ENCODE results near the gene OR51M1.
"Not testable (repeated sequence)": the region's sequence is repeated elsewhere in the genome, so short reads cannot be mapped to it uniquely, and the experiment has no call there.

OR51M1 gene

GRCh38 chr11:5383576-5383975, at the start of gene OR51M1:
Gene OR51M1 (plus strand): TSS chr11:5383812. CDS start chr11:5389399, 5,587 bp downstream.
- in situ Hi-C loops (cut with MboI; ENCODE audit: low sequenced_read_pairs) = no loop called here

GRCh38 chr11:5335170-5335569, 48.4 kb upstream of the OR51M1 start:
- in situ Hi-C loops (cut with MboI; ENCODE audit: low sequenced_read_pairs) = no loop called here

GRCh38 chr11:5336331-5336730, 47.3 kb upstream of the OR51M1 start:
- in situ Hi-C loops (cut with MboI; ENCODE audit: low sequenced_read_pairs) = no loop called here

GRCh38 chr11:5337253-5337652, 46.4 kb upstream of the OR51M1 start:
- in situ Hi-C loops (cut with MboI; ENCODE audit: low sequenced_read_pairs) = not testable (repeated sequence)

- in situ Hi-C loops (cut with MboI; ENCODE audit: low sequenced_read_pairs) = no loop called here
These were observed 43.8 kb upstream of the OR51M1 start for GRCh38 chr11:5339771-5340322.

- in situ Hi-C loops (cut with MboI; ENCODE audit: low sequenced_read_pairs) = no loop called here
These were observed 39.9 kb upstream of the OR51M1 start, which contains the start of gene OR51B5 for GRCh38 chr11:5343474-5344335. Gene OR51B5 (minus strand): TSS chr11:5343524. CDS start chr11:5343524, 0 bp downstream.

- in situ Hi-C loops (cut with MboI; ENCODE audit: low sequenced_read_pairs) = no loop called here
These were observed 37.8 kb upstream of the OR51M1 start for GRCh38 chr11:5345831-5346230.

- in situ Hi-C loops (cut with MboI; ENCODE audit: low sequenced_read_pairs) = no loop called here
These were observed 34.9 kb upstream of the OR51M1 start for GRCh38 chr11:5348551-5349194.

GRCh38 chr11:5349550-5349949, 34.1 kb upstream of the OR51M1 start:
- in situ Hi-C loops (cut with MboI; ENCODE audit: low sequenced_read_pairs) = no loop called here

- in situ Hi-C loops (cut with MboI; ENCODE audit: low sequenced_read_pairs) = no loop called here
These were observed 32.4 kb upstream of the OR51M1 start, which contains the start of gene OR51B6 for GRCh38 chr11:5351208-5351607. Gene OR51B6 (plus strand): TSS chr11:5351508. CDS start chr11:5351508, 0 bp downstream.

- in situ Hi-C loops (cut with MboI; ENCODE audit: low sequenced_read_pairs) = not testable (repeated sequence)
These were observed 27.6 kb upstream of the OR51M1 start for GRCh38 chr11:5356031-5356430.

GRCh38 chr11:5362017-5362625, 21.5 kb upstream of the OR51M1 start:
- in situ Hi-C loops (cut with MboI; ENCODE audit: low sequenced_read_pairs) = no loop called here

- in situ Hi-C loops (cut with MboI; ENCODE audit: low sequenced_read_pairs) = no loop called here
These were observed 19.9 kb upstream of the OR51M1 start for GRCh38 chr11:5363679-5364078.

- in situ Hi-C loops (cut with MboI; ENCODE audit: low sequenced_read_pairs) = no loop called here
These were observed 19.4 kb upstream of the OR51M1 start for GRCh38 chr11:5364214-5364613.

GRCh38 chr11:5366365-5366764, 17.2 kb upstream of the OR51M1 start:
- in situ Hi-C loops (cut with MboI; ENCODE audit: low sequenced_read_pairs) = not testable (repeated sequence)

GRCh38 chr11:5366856-5367255, 16.8 kb upstream of the OR51M1 start:
- in situ Hi-C loops (cut with MboI; ENCODE audit: low sequenced_read_pairs) = no loop called here

GRCh38 chr11:5367448-5368074, 16.1 kb upstream of the OR51M1 start:
- in situ Hi-C loops (cut with MboI; ENCODE audit: low sequenced_read_pairs) = no loop called here

GRCh38 chr11:5368502-5369043, 15.0 kb upstream of the OR51M1 start:
- in situ Hi-C loops (cut with MboI; ENCODE audit: low sequenced_read_pairs) = no loop called here

GRCh38 chr11:5369789-5370188, 13.8 kb upstream of the OR51M1 start:
- in situ Hi-C loops (cut with MboI; ENCODE audit: low sequenced_read_pairs) = no loop called here

- in situ Hi-C loops (cut with MboI; ENCODE audit: low sequenced_read_pairs) = no loop called here
These were observed 2.8 kb upstream of the OR51M1 start for GRCh38 chr11:5380740-5381342.
